Stimulated activated CD4-positive, alpha-beta T cell treated with anti-CD3 and anti-CD28 coated beads, Interleukin-15, amount 100 ng/mL, for 48 hours (primary cell): ENCODE measurements around the gene PANX2.
"Not testable (repeated sequence)": the region's sequence is repeated elsewhere in the genome, so short reads cannot be mapped to it uniquely, and the experiment has no call there.

ENCODE experiments used
- DNase-seq, 2 donors: peaks; one replicate each; pipeline ENCODE4 v3.0.0-alpha.2; 2020; ENCODE audit warnings: low read depth in 2 of 2

PANX2 gene

GRCh38 chr22:50197856-50198623 is 27.5 kb downstream of the PANX2 start:
- no peak for DNase-seq

DNA sequence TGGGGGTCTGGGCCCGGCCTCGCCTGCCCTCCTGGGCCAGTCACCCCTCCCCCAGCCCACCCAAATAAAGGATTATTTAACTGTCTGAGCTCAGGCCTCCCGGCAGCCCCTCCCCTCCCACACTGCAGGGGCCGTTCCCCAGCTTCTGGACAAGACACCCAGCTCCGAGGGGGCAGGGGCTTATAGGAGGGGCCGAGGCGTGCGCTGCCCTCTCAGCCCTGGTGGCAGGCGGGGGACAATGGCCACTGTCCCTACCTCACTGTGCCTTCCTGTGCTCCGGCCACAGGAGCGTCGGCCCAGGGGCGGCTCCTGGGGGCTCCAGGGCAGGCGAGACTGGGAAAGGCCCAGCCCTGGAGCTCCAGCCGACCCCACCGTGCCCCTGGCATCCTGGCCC is 28.1 kb downstream of the PANX2 start:
- no peak for DNase-seq

GRCh38 chr22:50199251-50199721 is 28.8 kb downstream of the PANX2 start:
- no peak for DNase-seq

DNA sequence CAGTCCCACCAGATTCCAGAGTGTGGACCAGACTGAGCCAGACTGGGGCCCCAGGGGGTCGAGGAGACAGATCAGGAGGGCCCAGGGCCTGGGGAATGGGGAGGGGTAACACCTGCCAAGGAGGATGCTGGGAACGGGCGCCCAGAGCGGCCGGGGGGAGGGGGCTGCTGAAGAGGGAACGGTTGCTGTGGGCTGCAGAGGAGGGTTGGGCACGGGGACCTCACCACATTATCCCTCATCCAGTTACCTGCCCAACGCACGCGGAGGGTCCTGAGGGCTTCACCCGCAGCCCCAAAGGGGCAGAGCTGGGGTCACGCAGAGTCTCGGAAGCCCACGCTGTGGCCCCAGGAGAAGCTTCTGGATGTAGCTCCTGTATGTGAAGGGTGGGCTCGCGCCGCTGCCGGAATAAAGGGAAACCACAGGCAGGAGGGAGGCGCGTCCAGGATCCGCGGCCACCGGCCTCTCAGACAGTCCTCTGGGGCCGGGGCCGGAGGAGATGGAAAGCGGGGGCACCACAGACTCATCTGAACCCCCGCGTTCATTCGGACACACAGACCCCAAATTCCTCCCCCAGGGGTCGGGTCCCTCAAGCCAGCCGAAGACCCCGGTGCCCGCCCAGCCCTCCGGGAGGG is 29.4 kb downstream of the PANX2 start:
- no peak for DNase-seq

- DNase-seq: peak; percentile 83 to 86
These were observed 30.1 kb downstream of the PANX2 start, which contains the start of gene SELENOO for GRCh38 chr22:50200461-50201190. SELENOO (plus strand) TSS chr22:50201011; CDS start chr22:50201037, 26 bp downstream.

GRCh38 chr22:50201191-50202129 is 30.9 kb downstream of the PANX2 start:
- DNase-seq: no peak

DNA sequence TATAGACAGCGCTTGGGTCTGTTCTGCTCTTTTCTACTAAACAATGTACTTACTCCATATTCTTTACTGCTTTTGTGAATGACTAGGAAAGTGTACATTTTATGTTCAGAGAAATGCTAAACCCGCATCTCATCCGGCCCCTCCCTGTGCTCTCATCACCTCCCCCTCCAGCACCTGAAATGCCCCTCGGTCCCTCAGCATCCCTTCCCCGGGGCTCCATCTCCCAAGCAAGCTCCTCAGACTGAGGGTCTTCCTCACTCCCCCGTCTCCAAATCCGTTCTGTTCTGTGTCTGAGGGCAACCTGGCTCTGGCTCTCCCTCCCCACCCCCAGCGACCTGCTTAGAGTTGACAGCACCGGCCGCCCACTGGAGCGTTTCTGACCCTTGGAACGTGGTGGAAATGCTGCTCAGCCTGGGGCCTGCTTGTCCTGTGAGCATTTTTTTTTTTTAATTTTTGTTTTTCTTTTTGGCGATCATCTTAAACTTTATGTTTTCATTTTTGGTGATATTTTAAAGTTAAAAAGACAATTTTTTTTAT is 31.7 kb downstream of the PANX2 start:
- no peak for DNase-seq

DNA sequence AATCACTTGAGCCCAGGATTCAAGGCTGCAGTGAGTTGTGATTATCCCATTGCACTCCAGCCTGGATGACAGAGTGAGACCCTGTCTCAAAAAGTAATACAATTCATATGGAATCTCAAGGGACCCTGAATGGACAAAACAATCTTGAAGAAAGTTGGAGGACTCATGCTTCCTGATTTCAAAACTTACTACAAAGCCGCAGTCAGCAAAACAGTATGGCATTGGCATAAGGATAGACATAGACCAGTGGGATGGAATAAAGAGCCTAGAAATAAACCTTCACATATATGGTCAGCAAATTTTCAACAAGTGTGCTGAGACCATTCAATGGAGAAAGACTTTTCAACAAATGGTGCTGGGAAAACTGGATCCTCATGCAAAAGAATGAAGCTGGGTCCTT is 32.8 kb downstream of the PANX2 start:
- no peak for DNase-seq

- DNase-seq: no peak
These were observed 34.0 kb downstream of the PANX2 start for GRCh38 chr22:50204571-50204970.

DNA sequence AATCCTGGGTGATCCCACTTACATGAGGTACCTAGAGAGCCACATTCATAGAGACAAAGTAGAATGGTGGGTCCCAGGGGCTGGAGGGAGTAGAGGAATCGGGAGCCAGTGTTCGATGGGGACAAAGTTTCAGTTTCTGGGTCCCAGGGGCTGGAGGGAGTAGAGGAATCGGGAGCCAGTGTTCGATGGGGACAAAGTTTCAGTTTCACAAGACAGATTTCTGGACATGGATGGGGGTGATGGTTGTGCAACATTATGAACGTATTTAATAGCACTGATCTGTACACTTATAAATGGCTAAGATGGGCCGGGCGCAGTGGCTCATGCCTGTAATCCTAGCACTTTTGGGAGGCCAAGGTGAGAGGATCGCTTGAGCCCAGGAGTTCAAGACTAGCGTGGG is 34.5 kb downstream of the PANX2 start:
- DNase-seq: not testable (repeated sequence)

- DNase-seq: no peak
These were observed 35.4 kb downstream of the PANX2 start for GRCh38 chr22:50205781-50206569.

- DNase-seq: no peak
These were observed 36.1 kb downstream of the PANX2 start for GRCh38 chr22:50206599-50206998.

DNA sequence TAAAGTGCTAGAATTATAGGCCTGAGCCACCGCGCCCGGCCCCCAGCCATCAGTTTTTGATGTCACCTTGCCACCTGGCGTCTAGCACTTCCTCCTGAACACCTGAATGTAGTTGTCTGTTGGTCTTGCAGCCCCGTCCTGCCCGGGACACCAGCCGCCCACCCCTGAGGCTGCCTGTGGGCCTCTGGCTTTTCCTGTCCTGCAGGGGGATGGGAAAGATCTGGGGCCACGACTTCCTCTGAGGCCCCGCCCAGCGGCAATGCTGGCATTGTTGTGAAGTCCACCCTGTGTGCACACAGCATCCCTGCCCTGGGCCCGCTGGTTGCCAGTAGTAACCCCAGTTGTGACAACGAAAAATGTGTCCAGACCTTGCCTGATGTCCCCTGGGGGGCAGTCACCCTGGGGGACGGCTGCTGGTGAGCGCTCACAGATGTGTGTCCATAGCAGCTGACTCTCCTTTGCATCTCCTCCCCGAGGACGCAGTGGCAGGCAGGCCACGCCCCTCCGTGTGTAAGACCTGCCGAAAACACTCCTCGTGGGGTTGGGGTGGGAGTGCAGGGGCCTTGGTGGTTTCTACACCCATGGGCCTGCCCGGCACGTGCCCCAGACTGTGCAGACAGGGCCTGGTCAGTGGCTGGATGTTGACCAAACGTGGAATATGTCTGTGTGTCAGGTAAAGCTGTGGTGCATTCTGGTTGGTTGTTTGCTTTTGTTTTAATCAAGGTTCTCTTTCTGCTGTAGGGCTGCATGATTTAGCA is 37.0 kb downstream of the PANX2 start:
- DNase-seq: no peak

GRCh38 chr22:50208430-50208938 is 38.0 kb downstream of the PANX2 start:
- DNase-seq: no peak

DNA sequence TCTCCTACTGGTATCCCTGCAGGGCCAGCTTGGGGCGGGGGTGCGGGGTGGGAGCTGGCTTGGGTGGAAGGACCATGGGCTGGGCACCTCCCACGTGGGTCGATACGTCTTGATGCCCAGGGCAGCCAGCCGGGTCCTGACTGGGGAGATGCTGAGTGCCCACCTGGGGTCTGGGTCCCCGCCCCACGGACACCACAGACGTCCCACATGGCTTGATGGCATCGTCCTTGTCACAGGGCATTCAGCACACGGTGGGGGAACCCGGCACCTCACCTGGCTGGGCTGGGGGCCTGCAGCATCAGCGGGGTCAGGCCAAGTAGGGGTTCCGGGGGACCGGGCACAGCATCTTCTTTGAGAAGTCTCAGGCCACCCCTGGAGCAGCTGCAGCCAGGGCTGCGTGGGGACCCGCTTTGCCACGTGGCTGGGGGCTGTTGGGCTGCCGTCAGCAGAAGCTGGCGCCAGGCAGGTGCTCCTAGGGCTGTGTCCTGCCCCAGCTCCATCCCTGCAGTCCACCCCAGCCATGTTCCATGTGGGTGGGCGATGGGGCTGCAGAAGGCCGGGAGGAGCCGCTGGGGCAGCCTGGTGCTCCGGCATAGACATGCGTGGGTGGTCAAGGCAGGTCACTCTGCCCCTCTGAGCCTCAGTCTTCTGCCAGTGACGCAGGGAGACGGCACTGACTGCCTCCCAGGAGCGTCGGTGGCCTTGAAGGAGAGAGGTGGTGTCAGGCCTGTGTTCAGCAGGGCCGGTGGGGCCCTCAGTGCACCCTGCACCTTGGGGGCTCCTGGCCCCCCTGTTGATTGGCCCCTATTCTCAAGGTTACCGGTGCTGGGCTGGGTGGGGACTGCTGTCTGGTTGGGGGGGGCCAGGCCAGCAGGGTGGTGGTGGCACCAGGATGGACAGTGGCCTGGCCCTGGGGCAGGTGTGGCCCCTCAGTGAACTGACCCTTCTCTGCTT is 38.7 kb downstream of the PANX2 start:
- DNase-seq: no peak

- peak in 1 of 2 donors; percentile 47 for DNase-seq
These were observed 39.4 kb downstream of the PANX2 start for GRCh38 chr22:50209893-50210292.

GRCh38 chr22:50210378-50211139 is 40.0 kb downstream of the PANX2 start:
- no peak for DNase-seq
